ENCODE measurements around the gene MRPL28.
"Not testable (repeated sequence)": the region's sequence is repeated elsewhere in the genome, so short reads cannot be mapped to it uniquely, and the experiment has no call there.

Gene MRPL28

DNA sequence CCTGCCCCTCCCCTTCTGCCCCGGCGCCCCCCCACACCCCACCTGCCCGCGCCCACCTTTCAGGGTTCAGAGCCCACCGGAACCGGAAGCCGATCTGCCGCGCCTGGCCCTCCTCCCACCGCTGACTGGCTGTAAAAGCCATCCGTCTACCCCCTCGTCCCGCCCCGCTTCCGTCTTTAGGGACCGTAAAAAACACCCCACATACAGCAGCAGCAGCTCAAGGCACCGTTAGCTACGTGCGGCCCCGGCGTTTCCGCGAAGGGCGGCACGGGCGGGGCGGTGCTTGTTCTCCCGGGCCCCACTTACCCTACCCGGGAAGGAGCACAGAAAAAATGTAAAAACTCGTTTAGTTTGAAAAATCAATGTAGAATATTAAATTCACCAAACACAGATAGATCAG, at the start of gene MRPL28:
Gene MRPL28 (minus strand): TSS at position 96 of the 400 bp plus-strand sequence. CDS start 320 bp downstream, outside the sequence.
- peak; percentile 98 for DNase-seq (ENCODE audit: low spot score)

DNA sequence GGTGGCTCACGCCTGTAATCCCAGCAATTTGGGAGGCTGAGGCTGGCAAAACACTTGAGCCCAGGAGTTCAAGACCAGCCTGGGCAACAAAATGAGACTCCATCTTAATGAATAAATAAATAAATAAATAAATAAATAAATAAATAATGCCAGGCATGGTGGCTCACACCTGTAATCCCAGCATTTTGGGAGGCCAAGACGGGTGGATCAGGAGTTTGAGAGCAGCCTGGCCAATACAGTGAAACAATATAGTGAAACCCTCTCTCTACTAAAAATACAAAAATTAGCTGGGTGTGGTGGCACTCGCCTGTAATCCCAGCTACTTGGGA, 44.8 kb upstream of the MRPL28 start:
- not testable (repeated sequence) for DNase-seq (ENCODE audit: low spot score)

DNA sequence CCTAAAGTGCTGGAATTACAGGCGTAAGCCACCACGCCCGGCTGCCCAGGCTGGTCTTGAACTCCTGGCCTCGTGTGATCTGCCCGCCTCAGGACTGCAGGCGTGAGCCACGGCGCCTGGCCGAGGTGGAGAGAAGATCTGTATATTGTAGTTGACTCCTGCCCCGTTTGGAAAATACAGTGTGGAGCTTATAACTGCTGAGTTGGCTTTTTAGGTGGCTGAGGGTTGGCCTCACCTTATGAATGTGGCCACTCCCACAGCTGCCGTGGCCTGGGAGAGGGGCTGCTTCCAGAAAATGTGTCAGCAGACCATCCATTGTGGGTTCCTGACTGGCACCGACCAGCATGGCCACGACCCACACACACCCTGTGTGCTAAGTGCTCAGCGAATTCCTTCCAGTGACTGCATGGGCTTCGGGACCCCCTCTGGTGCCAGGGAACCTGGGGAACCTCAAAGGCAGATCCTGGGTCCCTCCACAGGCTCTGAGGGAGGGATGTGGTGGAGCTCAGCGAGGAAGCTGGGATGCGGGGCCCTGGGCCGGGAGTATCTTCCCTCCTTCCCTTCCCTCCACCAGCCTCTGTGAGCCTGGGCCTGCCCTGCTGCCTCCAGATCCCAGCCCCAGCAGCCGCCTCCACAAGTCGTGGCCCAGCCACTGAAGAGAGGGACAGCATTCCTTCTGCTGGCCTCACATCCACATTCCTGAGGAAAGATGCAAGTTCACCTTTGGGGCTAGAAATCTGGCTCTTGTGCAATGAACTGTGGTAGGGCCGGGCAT, 44.2 kb upstream of the MRPL28 start:
- peak; percentile 34 for DNase-seq (ENCODE audit: low spot score)

DNA sequence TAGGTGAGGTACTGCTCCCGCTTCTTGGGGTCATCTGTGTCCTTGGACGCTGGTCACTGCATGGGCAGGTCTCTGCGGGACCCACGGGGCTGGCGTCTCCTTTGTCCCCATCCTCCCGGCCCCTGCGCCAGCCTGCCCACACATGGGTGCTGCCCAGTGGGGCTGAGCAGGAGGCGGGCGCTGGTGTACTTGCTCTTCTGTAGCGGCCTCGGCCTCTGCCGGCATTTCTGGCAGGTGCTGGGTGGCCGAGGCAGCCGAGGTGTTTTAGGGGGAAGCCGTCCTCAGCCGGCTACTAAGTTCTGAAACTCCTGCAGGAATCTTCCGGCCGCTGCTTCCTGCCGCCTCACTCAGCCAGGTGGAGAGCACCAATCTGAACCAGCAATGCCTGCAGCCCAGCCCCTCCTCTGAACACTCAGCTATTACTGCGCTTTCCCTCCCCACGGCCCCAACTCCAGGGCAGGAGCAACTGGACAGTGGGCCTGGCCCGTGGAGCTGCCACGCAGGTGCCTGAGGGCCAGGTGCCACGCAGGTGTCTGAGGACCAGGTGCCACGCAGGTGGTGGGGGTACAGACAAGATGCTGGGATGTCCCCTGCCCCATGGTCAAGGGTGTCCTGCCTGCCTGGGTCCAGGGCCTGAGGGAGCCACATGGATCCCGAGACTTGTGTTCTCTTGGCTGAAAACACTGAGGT, 41.4 kb upstream of the MRPL28 start:
- DNase-seq (ENCODE audit: low spot score) = no peak

DNA sequence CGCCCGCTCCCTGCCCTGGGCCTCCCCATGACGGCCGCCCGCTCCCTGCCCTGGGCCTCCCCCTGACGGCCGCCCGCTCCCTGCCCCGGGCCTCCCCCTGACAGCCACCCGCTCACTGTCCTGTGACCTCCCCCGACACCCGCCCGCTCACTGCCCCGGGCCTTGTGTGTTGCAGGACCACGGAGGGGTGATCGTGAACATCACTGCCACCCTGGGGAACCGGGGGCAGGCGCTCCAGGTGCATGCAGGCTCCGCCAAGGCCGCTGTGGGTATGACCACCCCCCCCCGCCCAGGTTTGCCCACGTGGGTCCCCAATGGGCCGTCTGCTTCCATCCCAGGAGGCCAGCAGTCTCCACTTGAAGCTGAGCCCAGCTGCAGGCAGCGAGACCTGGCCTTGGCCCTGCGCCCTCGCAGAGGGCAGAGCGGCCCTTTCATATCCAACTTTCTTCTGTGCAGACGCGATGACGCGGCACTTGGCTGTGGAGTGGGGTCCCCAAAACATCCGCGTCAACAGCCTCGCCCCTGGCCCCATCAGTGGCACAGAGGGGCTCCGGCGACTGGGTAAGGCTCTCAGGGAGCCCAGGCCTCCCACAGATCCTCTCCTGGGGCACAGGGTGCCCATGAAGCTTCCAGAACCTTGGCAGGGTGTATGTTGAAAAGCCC, 40.3 kb upstream of the MRPL28 start:
- no peak for DNase-seq (ENCODE audit: low spot score)

DNA sequence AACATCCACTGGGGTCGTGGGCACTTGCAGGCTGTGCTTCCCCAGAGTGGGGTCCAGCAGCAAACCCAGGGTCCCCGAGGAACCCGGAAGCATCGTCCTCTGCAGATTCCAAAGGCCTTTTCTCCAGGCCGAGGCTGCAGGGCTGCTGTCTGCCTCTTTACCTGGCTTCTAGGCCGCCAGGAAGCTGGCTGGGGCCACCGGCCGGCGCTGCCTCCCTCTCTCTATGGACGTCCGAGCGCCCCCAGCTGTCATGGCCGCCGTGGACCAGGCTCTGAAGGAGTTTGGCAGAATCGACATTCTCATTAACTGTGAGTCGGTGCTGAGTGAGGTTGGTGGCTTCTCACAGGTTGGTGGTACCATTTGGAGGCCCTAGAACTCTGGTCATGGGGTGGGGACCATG, 36.9 kb upstream of the MRPL28 start:
- DNase-seq (ENCODE audit: low spot score) = no peak

DNA sequence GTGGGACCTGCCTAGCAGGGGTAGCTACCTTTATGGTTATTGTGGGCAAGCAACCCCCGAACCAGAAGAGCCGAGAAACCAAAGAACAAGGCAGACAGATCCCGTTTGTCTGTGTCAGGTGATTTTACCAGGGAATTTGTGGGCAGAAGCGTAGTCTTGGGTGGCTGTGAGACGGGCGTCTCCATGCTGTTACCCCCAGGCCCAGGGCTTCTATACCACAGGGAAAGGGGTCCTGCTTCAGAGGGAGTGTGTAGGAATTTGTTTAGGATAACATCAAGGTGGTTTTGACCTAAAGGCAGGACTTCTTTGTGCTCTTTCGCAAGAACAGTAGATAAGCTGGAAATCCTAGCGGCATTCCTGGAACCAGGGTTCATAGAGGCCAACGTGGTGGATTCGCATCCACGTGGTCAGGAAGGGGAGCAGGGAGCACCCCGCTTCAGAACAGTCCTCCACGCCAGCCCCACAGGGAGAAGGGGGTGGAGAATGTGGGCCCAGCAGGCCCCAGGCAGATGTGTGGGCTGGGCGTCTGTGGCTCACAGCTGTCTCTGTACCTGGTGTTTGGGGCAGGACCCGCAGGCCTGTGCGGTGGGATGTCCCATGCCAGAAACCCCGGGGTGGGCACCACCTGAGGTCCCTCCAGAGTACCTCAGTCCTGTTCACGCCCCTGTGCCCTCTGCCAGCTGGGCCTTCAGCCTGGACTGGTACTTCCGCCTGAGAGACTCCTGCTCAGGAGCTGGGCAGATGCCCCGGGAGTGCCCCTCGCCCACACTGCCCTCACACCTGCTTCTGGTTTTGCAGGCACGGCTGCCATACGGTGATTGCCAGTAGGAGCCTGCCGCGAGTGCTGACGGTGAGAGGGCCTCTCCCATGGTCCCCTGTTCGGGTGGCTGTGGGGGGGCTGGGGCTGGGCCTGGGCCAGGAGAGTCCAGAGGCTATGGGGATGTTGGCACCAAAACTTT, 35.5 kb upstream of the MRPL28 start:
- no peak for DNase-seq (ENCODE audit: low spot score)

DNA sequence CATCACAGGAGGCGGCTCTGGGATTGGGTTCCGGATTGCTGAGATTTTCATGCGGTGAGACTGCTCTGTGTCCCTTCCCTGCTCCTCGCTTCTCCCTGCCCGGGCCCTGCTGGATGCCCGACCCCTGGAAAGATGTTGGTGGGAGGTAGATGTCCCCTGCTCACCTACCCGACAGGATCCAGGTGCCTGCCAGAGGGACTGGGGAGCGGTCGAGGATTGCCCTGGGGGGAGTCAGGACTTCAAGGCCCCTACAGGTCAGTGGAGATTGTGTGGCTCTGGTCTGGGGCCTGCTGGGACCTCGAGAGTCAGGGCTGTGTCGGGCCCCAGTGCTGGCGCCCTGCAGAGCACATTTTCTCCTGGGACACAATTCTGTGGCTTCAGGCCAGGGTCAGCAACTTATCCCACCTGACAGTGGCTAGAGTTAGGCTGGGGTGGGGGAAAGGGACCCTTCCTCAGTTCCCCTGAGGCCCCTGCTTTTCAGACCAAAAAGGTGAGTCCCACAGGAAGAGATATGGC, 34.7 kb upstream of the MRPL28 start:
- no peak for DNase-seq (ENCODE audit: low spot score)

DNA sequence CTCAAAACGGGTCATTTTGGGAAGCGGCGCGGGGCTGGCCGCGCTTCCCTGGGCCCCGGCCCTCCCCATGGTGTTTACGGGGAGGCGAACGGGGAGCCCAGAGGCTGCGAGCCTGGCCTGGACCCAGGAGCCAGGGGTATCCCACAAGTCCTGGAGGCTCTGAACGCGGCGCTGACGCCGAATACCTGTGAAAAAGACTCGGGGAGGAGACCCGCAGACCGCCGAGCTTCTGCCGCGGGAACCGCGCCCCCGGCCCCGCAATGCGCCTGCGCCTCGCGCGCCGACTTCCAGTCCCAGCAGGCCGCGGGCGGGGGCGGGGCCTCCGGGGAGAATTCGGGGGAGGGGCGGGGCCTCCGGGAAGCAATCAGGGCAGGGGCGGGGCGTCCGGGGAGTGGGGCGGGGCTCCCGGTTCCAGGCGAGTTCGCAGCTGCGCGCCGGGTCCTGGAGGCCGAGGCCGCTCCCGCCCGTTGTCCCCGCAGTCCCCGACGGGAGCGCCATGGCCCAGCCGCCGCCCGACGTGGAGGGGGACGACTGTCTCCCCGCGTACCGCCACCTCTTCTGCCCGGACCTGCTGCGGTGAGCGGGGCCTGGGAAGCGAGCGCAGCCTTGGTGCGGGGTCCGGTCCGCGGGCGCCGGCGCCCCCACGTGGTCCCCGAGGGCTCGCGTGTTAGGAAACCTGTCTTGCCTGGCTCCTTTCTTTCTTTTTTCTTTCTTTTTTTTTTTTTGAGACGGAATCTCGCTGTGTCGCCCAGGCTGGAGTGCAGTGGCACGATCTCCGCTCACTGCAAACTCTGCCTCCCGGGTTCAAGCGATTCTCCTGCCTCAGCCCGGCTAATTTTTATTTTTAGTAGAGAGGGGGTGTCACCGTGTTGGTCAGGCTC, 31.4 kb upstream of the MRPL28 start, which contains the start of gene DECR2:
Gene DECR2 (plus strand): TSS at position 418 of the 881 bp plus-strand sequence. CDS start 79 bp downstream, at position 497.
- peak; percentile 99 for DNase-seq (ENCODE audit: low spot score)

DNA sequence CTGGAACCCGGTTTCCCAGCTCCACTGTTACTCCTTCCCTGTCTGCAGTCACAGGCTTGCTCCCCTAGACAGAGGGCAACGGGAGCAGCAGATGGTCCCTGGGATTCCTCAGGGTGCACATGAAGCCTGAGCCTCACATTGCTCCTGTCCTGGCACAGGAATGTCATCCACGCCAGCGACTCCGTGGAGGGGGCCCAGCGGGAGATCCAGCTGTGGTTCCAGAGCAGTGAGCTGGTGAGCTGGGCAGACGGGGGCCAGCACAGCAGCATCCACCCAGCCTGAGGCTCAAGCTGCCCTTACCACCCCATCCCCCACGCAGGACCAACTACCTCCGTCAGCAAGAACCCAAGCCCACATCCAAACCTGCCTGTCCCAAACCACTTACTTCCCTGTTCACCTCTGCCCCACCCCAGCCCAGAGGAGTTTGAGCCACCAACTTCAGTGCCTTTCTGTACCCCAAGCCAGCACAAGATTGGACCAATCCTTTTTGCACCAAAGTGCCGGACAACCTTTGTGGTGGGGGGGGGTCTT, 29.8 kb upstream of the MRPL28 start:
- no peak for DNase-seq (ENCODE audit: low spot score)

DNA sequence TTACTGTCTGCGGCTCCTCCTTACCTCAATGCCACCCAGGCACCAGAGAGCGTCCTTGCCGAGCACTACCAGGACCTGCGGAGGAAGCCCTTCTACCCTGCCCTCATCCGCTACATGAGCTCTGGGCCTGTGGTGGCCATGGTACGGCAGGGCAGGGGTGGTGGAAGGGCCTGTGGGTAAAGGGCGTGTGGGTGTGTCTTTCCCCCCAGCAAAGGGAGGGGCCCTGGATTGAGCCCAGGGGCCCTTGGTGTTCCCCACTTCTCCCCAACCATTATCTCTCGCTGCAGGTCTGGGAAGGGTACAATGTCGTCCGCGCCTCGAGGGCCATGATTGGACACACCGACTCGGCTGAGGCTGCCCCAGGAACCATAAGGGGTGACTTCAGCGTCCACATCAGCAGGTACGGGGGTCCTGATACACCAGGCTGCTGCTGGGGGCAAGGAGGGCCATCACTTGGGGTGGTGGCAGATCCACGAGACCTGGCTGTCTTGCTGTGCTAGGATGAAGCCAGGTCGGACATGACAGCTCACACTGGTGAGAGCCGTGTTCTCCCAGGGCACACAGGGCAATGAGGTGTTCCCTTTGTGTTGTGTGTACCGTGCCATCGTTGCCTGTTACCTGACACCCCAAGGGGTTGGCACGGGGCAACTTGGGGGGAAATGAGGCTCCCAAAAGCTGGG, 29.1 kb upstream of the MRPL28 start:
- DNase-seq (ENCODE audit: low spot score) = no peak

DNA sequence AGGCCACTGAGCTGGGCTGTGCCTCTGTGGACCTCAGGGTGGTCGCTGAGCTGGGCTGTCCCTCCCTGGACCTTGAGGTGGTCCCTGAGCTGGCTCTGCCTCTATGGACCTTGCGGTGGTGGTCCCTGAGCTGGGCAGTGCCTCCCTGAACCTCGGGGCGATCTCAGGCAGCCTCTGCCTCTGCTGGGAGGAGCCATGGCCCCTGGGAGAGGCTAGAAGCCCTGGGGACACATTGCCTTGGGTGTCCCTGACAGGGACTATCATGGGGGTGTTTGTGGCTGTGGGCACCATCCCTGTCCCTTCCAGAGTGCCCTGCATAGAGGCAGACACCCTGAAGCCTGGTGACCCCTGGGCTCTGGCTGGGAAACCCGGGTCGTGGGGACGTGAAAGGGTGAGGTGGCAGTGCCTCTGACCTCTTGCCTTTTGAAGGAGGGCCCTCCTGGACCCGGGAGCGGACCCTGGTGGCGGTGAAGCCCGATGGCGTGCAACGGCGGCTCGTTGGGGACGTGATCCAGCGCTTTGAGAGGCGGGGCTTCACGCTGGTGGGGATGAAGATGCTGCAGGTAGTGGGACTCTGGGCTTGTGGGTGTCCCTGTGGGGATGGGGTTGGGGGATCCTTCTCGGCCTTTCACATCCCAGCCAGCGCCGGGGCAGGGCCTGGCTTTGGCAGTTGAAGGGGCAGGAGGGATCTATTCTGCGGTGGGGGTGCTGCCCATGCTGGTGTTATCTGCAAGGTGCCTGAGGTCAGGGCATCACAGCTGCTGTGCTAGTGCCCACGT, 28.4 kb upstream of the MRPL28 start:
- no peak for DNase-seq (ENCODE audit: low spot score)

DNA sequence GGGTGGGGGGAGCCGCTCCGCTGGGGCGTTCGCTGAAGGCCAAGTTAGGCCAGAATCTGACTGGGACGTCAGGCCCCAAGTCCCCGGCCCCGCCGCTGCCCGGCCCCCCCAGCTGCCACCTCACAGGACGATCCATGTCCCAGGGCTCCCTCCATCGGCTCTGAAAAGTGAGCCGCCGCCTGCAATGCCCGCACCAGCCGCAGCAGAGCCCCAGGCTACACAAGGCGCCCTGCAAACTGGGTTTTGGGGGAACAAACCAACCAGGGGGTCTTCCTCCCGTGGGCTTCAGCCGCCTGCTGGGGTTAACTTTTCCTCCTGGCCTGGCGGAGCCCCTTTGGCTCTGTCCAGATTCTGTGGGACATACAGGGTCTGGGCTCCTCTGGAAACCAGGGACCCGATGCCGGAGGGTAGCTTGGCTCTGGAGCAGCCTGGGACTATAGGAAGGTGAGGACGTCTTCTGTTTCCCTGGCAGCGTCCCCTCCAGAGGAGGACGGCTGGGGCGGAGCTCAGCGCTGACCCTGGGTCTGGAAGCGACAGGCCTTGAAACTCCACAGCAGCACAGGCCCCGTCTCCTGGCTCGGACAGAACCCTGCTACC, 27.5 kb upstream of the MRPL28 start:
- DNase-seq (ENCODE audit: low spot score) = peak; percentile 80

DNA sequence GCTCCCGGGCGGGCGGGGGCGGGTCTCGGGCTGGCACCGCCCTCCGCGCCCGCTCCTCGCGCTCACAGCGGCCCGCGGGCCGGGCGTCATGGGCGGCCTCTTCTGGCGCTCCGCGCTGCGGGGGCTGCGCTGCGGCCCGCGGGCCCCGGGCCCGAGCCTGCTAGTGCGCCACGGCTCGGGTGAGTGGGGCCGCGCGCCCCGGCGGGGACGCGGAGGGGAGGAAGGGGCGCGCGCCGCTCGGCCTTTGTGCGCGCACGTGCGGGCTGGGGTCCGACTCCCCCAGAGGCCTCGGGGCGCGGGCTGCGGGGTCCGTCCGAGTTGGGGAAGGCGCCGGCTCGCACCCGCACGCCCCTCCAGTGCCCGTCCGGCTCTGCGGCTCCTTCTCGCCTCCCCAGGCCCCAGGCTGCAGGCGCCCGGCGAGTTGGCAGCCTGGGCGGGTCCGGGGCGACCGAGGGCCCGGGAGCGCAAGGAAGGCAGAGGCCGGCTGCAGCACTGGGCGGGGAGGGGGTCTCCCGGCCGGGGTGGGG, 26.9 kb upstream of the MRPL28 start, which contains the start of gene NME4:
Gene NME4 (plus strand): TSS at position 65 of the 527 bp plus-strand sequence. CDS start 24 bp downstream, at position 89.
- DNase-seq (ENCODE audit: low spot score) = peak; percentile 71

DNA sequence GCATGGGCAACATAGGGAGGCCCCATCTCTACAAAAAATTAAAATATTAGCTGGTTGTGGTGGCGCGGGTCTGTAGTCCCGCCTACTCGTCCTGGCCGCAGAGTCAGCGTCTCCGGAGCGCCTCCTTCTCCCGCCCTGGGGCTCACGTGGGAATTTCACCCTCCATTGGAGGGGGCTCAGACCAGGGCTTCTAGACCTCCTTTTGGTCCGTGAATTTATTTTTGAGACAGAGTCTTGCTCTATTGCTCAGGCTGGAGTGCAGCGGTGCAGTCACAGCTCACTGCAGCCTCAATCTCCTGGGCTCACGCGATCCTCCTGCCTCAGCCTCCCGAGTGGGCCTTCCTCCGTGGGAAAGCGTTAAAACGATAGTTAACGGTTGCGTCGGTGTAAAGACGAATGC, 26.3 kb upstream of the MRPL28 start:
- DNase-seq (ENCODE audit: low spot score) = peak; percentile 80

DNA sequence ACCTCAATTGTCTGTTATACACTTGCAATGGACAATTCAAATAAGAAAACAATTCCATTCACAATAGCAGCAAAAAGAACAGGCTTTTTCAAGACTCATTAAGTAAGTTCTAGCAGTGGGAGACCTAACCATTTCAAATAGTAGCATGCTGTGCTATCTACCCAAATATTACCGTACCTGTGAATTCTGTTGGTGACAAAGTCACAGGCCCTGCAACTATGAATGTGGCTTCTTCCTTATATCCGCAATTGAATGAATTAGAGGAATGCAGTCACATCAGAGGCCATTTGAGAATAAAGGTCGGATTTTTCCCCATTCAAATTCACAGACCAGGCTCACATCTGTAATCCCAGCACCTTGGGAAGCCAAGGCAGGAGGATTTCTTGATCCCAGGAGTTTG, 25.9 kb upstream of the MRPL28 start:
- no peak for DNase-seq (ENCODE audit: low spot score)

DNA sequence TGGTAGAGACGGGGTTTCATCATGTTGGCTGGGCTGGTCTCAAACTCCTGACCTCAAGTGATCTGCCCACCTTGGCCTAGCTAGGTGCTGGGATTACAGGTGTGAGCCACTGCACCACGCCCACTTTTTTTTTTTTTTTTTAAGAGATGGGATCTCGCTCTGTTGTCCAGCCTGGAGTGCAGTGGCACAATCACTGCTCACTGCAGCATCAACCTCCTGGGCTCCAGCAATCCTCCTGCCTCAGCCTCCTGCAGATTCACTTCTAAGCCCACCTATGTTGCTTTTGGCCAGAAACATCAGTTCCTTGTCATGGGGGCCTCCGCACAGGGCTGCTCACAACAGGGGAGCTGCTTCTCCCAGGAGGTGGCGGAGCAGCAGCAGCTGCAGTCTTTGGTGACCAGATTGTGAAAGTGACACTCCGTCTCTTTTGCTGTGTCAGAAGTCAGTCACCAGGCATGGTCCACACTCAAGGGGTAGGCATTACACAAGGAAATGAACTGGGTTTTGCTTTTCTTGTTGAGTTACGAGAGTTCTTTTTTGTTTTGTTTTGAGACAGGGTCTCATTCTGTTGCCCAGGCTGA, 22.2 kb upstream of the MRPL28 start:
- no peak for DNase-seq (ENCODE audit: low spot score)

DNA sequence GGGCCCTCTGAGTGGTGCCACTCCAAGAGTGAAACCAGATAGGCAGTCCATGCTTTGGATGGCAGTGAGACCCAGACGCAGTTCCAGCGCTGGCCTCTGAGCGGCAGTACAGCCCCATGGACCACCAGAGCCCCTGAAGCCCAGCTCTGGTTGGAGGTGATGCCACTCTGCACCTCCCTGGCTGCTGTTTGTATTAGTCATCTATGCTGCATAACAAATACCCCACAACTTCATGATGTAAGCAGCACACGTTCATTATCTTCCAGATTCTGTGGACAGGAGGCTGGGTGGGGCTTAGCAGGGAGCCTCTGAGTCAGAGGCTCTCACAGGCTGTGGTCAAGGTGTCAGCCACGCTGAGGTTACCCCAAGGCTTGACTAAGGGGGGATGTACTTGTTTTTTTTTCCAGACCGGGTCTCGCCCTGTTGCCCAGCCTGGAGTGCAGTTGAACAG, 21.6 kb upstream of the MRPL28 start:
- peak; percentile 71 for DNase-seq (ENCODE audit: low spot score)

Data from AG20443 (cell line).